Tibial nerve (tissue), 3 donors: Measurements from ENCODE around the gene ANGPTL8.

ENCODE experiments used
- POLR2A ChIP-seq, 2 donors: fragments of 450-650 bp; IDR thresholded peaks; one replicate each; pipeline ENCODE4 v1.6.1; 2017; ENCODE audit warnings: antibody characterized with exemption in 2 of 2, mild to moderate bottlenecking in 2 of 2, moderate library complexity in 2 of 2
- TF ChIP-seq, protein P1 (sequence below), 5 experiments: fragments of 200-600 bp in 3 of 5; fragments of 450-650 bp in 2 of 5; sonication (generic) in 3 of 5; IDR thresholded peaks; one replicate each; pipeline ENCODE4 v1.5.1; 2016 to 2019; ENCODE audit warnings: antibody characterized with exemption in 5 of 5, mild to moderate bottlenecking in 3 of 5, moderate library complexity in 2 of 5

DNA sequence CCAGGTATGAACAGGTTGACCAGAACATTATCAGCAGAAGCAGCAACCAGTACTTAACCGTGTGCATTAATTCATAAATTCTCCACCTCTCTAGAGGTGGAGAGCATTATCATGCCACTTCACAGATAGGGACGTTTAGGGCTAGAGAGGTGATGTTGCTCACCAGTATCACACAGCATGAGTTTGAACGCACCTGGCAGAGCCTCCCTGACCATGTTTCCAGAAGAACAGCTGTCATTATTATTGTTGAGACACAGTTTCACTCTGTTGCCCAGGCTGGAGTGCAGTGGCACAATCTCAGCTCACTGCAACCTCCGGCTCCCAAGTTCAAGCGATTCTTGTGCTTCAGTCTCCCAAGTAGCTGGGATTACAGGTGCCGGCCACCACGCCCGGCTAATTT is 48.9 kb upstream of the ANGPTL8 start:
- no peak for TF ChIP-seq POLR2A (IDR thresholded peaks at IDR 0.05)
- TF ChIP-seq, protein P1, sequence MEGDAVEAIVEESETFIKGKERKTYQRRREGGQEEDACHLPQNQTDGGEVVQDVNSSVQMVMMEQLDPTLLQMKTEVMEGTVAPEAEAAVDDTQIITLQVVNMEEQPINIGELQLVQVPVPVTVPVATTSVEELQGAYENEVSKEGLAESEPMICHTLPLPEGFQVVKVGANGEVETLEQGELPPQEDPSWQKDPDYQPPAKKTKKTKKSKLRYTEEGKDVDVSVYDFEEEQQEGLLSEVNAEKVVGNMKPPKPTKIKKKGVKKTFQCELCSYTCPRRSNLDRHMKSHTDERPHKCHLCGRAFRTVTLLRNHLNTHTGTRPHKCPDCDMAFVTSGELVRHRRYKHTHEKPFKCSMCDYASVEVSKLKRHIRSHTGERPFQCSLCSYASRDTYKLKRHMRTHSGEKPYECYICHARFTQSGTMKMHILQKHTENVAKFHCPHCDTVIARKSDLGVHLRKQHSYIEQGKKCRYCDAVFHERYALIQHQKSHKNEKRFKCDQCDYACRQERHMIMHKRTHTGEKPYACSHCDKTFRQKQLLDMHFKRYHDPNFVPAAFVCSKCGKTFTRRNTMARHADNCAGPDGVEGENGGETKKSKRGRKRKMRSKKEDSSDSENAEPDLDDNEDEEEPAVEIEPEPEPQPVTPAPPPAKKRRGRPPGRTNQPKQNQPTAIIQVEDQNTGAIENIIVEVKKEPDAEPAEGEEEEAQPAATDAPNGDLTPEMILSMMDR (IDR thresholded peaks at IDR 0.05): no peak
